Ovary (tissue), 3 donors: ENCODE data around the gene GSTM2.

ENCODE experiments used
- POLR2A ChIP-seq: fragments of 450-650 bp; IDR thresholded peaks from one replicate; pipeline ENCODE4 v1.6.1; 2017; ENCODE audit warnings: antibody characterized with exemption, mild to moderate bottlenecking, moderate library complexity
- TF ChIP-seq, protein P1 (sequence below), 3 donors: fragments of 450-650 bp in 2 of 3; fragments of 200-600 bp in 1 of 3; IDR thresholded peaks; one replicate each; pipeline versions ENCODE4 v1.5.1 to v1.8.0; 2016 to 2022; ENCODE audit warnings: antibody characterized with exemption in 3 of 3, mild to moderate bottlenecking in 1 of 3
- donor health status: DM: no; HTN: no; CAD: no.

DNA sequence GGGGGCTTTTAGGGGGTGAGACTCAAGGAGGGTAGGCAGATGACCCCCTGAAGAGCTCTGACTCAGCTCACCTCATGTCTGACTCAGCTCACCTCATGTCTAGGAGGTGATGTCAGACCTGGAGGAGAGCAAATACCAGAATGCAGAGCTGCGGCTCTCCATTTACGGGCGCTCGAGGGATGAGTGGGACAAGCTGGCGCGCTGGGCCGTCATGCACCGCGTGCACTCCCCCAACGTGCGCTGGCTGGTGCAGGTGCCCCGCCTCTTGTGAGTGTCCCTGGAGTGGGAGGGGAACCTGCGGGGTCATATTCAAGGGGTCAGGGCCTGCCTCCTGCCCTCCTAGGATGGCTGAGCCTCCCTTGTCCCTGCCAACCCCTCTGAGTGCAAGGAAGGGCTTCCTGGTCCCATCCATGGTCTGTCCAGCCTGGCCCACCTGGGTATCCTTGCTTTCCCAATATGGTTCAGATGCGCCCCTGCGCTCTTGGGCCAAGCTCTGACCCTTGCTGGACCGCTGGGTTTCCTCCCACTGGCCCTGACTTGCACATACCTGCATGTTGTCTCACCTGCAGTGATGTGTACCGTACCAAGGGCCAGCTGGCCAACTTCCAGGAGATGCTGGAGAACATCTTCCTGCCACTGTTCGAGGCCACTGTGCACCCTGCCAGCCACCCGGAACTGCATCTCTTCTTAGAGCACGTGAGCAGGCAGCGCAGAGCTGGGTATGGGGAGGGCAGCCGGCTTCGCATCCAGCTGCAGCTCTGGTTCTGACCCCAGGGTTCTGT, 39.1 kb upstream of the GSTM2 start:
- TF ChIP-seq, protein P1, sequence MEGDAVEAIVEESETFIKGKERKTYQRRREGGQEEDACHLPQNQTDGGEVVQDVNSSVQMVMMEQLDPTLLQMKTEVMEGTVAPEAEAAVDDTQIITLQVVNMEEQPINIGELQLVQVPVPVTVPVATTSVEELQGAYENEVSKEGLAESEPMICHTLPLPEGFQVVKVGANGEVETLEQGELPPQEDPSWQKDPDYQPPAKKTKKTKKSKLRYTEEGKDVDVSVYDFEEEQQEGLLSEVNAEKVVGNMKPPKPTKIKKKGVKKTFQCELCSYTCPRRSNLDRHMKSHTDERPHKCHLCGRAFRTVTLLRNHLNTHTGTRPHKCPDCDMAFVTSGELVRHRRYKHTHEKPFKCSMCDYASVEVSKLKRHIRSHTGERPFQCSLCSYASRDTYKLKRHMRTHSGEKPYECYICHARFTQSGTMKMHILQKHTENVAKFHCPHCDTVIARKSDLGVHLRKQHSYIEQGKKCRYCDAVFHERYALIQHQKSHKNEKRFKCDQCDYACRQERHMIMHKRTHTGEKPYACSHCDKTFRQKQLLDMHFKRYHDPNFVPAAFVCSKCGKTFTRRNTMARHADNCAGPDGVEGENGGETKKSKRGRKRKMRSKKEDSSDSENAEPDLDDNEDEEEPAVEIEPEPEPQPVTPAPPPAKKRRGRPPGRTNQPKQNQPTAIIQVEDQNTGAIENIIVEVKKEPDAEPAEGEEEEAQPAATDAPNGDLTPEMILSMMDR (IDR thresholded peaks at IDR 0.05): no peak
- no peak for TF ChIP-seq POLR2A
